HFFc6 (cell line): ENCODE measurements around the gene VWF. TPM values are rescaled to one million over a fixed set of nuclear protein-coding genes. Genes with fewer than 3 reads are reported as not detected.

Experiments used
- DNase-seq: peaks from one replicate; pipeline ENCODE4 v3.0.0-alpha.2; 2018
- H3K27ac Mint-ChIP-seq: 2 replicates; pipeline ENCODE4 v1.8.0; 2020; ENCODE audit warnings: mild to moderate bottlenecking, mixed read lengths
- H3K27me3 Mint-ChIP-seq: 2 replicates; pipeline ENCODE4 v1.8.0; 2021; ENCODE audit warnings: mild to moderate bottlenecking, moderate library complexity, mixed read lengths; ENCODE audit not compliant: insufficient read depth
- H3K36me3 Mint-ChIP-seq: 2 replicates; pipeline ENCODE4 v1.8.0; 2021; ENCODE audit warnings: low read depth, mixed read lengths
- H3K4me1 Mint-ChIP-seq: 2 replicates; pipeline ENCODE4 v1.8.0; 2020; ENCODE audit warnings: low read depth, mixed read lengths
- H3K4me3 Mint-ChIP-seq: 2 replicates; pipeline ENCODE4 v1.8.0; 2020; ENCODE audit warnings: mild to moderate bottlenecking, moderate library complexity, mixed read lengths
- H3K9me3 Mint-ChIP-seq: 2 replicates; pipeline ENCODE4 v1.8.0; 2020; ENCODE audit warnings: mild to moderate bottlenecking, mixed read lengths
- CTCF ChIP-seq: fragments of 200-600 bp; sonication (generic); IDR thresholded peaks from 2 replicates; pipeline ENCODE4 v1.5.0; 2021; ENCODE audit warnings: antibody characterized with exemption, mild to moderate bottlenecking
- total RNA-seq, 6 experiments: library from RNA; stranded (reverse); fragmentation: NEBNext Ultra II Directional; extraction: Animal tissue kit (Norgen Biotek cat#: 25700); gene quantifications; 2 replicates in 1 of 6; 3 replicates in 5 of 6; pipeline ENCODE4 v1.2.3, GENCODE V29; 2021

Gene VWF
- total RNA-seq, 6 experiments from 2014 or later: 0.02 to 0.25 (median 0.10) TPM

DNA sequence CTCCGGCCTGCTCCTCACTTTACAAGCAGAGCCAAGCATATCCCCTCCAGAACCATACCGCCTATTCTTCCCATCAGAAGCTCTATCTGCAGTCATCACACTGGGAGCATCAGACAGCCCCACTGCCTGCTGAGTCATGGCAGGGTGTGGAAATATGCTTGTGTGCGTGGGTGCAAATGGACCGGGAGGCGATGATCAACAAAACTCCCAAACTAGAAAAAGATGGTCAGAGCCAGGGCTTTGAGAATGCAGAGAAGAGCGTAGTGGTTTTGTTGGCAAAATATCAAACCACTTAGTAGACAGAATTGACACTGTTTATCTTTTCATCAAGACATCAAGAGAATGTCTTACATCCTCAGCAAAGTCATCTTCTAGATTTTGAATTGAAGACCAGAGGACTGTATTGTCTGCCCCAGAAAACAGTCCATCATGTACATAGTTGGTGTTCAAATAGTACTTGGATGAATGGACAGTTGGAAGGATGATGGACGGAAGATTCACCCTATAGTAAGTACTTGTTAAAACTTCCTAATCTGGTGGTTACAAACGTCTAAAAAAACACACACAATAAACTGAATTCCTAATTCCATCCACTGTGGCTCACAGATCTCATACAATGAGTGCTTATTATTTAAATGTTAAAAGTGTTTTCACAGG lies 54.9 kb downstream of the VWF start:
- H3K4me1 Mint-ChIP-seq: peaks cover 39% of the 10 kb centered on the region
- H3K4me3 Mint-ChIP-seq: peak overlapping the region; percentile 58
- peaks cover 6% of the 10 kb centered on the region for H3K27me3 Mint-ChIP-seq
- no peak for TF ChIP-seq CTCF
- H3K36me3 Mint-ChIP-seq: no peaks in the 10 kb centered on the region
- H3K9me3 Mint-ChIP-seq: no peaks in the 10 kb centered on the region
- H3K27ac Mint-ChIP-seq: peak overlapping the region; percentile 88
- DNase-seq: peak; percentile 85

DNA sequence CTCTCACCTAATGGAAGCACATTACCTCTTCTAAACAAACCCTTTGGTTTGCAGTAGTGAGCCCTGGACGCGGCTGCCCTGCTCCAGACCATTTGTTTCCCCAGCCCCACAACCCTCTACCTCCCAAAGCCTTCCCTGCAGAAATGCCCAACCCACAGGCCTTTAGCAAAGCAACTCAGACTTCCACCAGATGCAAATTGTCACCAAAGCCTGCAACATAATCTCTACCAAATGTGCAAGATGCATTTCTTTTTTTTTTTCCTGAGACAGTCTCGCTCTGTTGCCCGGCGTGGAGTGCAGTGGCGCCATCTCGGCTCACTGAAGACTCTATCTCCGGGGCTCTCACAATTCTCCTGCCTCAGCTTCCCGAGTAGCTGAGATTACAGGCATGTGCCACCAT lies 56.2 kb downstream of the VWF start:
- peaks cover 4% of the 10 kb centered on the region for H3K27me3 Mint-ChIP-seq
- no peak for DNase-seq
- TF ChIP-seq CTCF: no peak
- H3K9me3 Mint-ChIP-seq: no peaks in the 10 kb centered on the region
- no peak overlapping the region for H3K4me3 Mint-ChIP-seq
- no peaks in the 10 kb centered on the region for H3K36me3 Mint-ChIP-seq
- peaks cover 40% of the 10 kb centered on the region for H3K4me1 Mint-ChIP-seq
- H3K27ac Mint-ChIP-seq: peak overlapping the region; percentile 20; the same call in 1 of the 2 replicates

DNA sequence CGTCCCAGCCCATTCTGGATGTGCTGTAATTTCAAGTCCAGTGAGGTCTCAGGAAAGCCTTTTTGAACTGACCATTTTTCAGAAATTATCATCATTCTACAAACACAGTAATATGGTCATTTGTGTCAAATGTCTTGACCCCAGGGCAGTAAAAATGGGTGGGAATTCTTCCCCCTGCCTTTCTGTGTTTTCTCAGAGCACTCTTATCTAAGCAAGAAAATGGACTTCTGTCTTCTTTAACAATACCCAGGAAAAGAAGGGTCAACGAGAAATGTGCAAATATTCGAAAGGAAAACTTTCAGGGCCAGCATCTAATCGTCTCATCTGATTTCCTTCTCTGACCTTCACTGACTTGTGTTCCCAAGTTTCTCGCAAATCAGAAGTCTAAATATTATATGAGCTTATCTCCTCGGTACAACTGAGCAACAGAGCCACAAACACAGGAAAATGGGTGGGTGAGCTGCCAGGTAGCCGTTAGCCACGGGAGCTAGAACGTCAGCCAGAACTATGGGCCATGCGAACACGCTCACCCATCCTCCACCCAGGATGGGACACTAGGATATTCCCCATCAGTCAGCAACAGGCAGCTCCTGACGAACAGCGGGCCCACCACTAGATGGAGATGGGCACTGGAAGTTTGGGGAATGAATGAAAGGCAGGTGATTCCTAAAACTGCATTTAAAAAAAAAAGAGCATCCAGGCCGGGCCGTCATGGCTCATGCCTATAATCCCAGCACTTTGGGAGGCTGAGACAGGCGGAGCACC lies 57.1 kb downstream of the VWF start:
- Mint-ChIP-seq H3K27ac (no peak overlapping the region), H3K36me3 (no peaks in the 10 kb centered on the region), H3K9me3 (no peaks in the 10 kb centered on the region), H3K27me3 (peaks cover 4% of the 10 kb centered on the region), H3K4me1 (peaks cover 39% of the 10 kb centered on the region), H3K4me3 (no peak overlapping the region)
- no peak for DNase-seq
- peak; percentile 67 for TF ChIP-seq CTCF

DNA sequence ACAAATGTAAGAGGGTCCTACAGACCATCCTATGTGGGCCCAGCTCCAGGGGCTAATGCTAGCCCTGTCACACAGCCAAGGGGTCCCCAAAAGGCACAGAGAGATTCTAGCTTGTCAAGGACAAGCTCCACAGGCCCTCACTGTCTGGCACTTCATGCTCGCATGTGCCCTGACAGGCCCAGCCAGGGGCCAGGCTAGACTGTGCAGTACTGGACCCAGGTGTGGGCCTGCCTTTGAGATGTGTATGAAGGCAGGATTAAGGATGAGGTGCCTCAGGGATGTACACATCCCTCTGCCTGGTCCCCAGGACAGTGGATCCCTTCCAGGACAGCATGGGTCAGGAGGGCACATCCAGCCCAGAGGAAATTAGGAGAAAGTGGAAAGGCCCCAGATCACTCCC lies 57.8 kb downstream of the VWF start:
- Mint-ChIP-seq H3K4me3 (no peak overlapping the region), H3K9me3 (no peaks in the 10 kb centered on the region), H3K27ac (no peak overlapping the region), H3K27me3 (peaks cover 4% of the 10 kb centered on the region), H3K4me1 (peaks cover 37% of the 10 kb centered on the region), H3K36me3 (no peaks in the 10 kb centered on the region)
- no peak for TF ChIP-seq CTCF
- no peak for DNase-seq

DNA sequence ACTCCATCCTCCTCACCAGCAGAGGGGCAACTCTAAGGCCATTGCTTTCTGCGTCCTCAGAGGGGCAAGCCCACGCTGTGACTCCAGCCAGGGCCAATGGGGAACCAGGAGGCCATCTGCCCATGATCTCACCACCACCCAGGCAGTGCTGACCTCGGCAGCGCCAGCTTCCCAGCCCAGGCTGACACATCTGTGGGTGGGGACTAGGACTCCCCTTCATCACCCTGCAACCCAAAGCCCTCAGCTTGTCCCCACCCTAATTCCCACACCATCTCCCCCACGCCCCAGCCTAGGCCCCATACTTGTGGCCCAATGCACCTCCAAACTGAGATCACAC lies 58.6 kb downstream of the VWF start:
- H3K4me1 Mint-ChIP-seq: peaks cover 43% of the 10 kb centered on the region
- peaks cover 4% of the 10 kb centered on the region for H3K27me3 Mint-ChIP-seq
- H3K4me3 Mint-ChIP-seq: no peak overlapping the region
- DNase-seq: no peak
- no peak overlapping the region for H3K27ac Mint-ChIP-seq
- no peaks in the 10 kb centered on the region for H3K9me3 Mint-ChIP-seq
- TF ChIP-seq CTCF: no peak
- no peaks in the 10 kb centered on the region for H3K36me3 Mint-ChIP-seq
